H9 (cell line): ENCODE results near the gene NTSR1. TPM values are rescaled to one million over a fixed set of nuclear protein-coding genes. Genes with fewer than 3 reads are reported as not detected.

Source experiments
- DNase-seq: peaks from one replicate; pipeline ENCODE4 v3.0.0-alpha.2; 2017
- H2AFZ ChIP-seq: one replicate; pipeline ENCODE4 v1.6.1; 2013; ENCODE audit warnings: mild to moderate bottlenecking, low read length, control low read depth, moderate library complexity
- H2AK5ac ChIP-seq: 2 replicates; pipeline ENCODE4 v1.6.1; 2013; ENCODE audit warnings: low read length, control low read depth, mixed read lengths; ENCODE audit not compliant: insufficient read length
- H2BK120ac ChIP-seq: one replicate; pipeline ENCODE4 v1.6.1; 2013; ENCODE audit warnings: low read depth, mild to moderate bottlenecking, low read length, control low read depth, inconsistent platforms; ENCODE audit not compliant: poor library complexity, severe bottlenecking
- H2BK12ac ChIP-seq: 2 replicates; pipeline ENCODE4 v1.6.1; 2013; ENCODE audit warnings: low read length, control low read depth, mixed read lengths, low read depth; ENCODE audit not compliant: insufficient read length
- H2BK15ac ChIP-seq: 2 replicates; pipeline ENCODE4 v1.6.1; 2013; ENCODE audit warnings: low read depth, low read length, control low read depth
- H2BK20ac ChIP-seq: one replicate; pipeline ENCODE4 v1.6.1; 2013; ENCODE audit warnings: low read depth, mild to moderate bottlenecking, low read length, control low read depth, inconsistent platforms; ENCODE audit not compliant: poor library complexity, severe bottlenecking
- H2BK5ac ChIP-seq: 2 replicates; pipeline ENCODE4 v1.6.1; 2013; ENCODE audit warnings: low read length, control low read depth, mixed read lengths; ENCODE audit not compliant: insufficient read length
- H3K14ac ChIP-seq: 2 replicates; pipeline ENCODE4 v1.6.1; 2013; ENCODE audit warnings: low read length, control low read depth; ENCODE audit not compliant: insufficient read depth
- H3K18ac ChIP-seq: 2 replicates; pipeline ENCODE4 v1.6.1; 2013; ENCODE audit warnings: low read depth, mild to moderate bottlenecking, mixed read lengths, low read length, control low read depth; ENCODE audit not compliant: insufficient read length
- H3K23ac ChIP-seq: 2 replicates; pipeline ENCODE4 v1.6.1; 2013; ENCODE audit warnings: low read length, control low read depth, mixed read lengths, low read depth; ENCODE audit not compliant: insufficient read length
- H3K23me2 ChIP-seq: 2 replicates; pipeline ENCODE4 v1.6.1; 2013; ENCODE audit warnings: low read depth, mild to moderate bottlenecking, mixed read lengths, low read length, control low read depth; ENCODE audit not compliant: insufficient read length, poor library complexity, severe bottlenecking
- H3K27ac ChIP-seq: 2 replicates; pipeline ENCODE4 v1.5.1; 2013; ENCODE audit warnings: low read length, control low read depth, mixed read lengths, low read depth; ENCODE audit not compliant: insufficient read length
- H3K27me3 ChIP-seq: 2 replicates; pipeline ENCODE4 v1.6.1; 2013; ENCODE audit warnings: low read length, control low read depth, inconsistent platforms; ENCODE audit not compliant: insufficient read depth
- H3K4ac ChIP-seq: 2 replicates; pipeline ENCODE4 v1.6.1; 2013; ENCODE audit warnings: low read depth, mild to moderate bottlenecking, control low read depth, inconsistent platforms, low read length, moderate library complexity
- H3K4me1 ChIP-seq: 2 replicates; pipeline ENCODE4 v1.6.1; 2013; ENCODE audit warnings: low read length, control low read depth, inconsistent platforms; ENCODE audit not compliant: insufficient read depth
- H3K4me2 ChIP-seq: 2 replicates; pipeline ENCODE4 v1.6.1; 2013; ENCODE audit warnings: low read length, control low read depth, mixed read lengths; ENCODE audit not compliant: insufficient read length, insufficient read depth
- H3K56ac ChIP-seq: 2 replicates; pipeline ENCODE4 v1.6.1; 2013; ENCODE audit warnings: low read depth, mild to moderate bottlenecking, mixed read lengths, low read length, control low read depth; ENCODE audit not compliant: insufficient read length
- H3K79me1 ChIP-seq: 2 replicates; pipeline ENCODE4 v1.6.1; 2013; ENCODE audit warnings: low read depth, mild to moderate bottlenecking, moderate library complexity, low read length, control low read depth, inconsistent platforms; ENCODE audit not compliant: insufficient read depth, poor library complexity, severe bottlenecking
- H3K79me2 ChIP-seq: 2 replicates; pipeline ENCODE4 v1.6.1; 2013; ENCODE audit warnings: low read length, control low read depth, inconsistent platforms; ENCODE audit not compliant: insufficient read depth
- H3K9ac ChIP-seq: 2 replicates; pipeline ENCODE4 v1.6.1; 2013; ENCODE audit warnings: low read length, control low read depth, mixed read lengths; ENCODE audit not compliant: insufficient read length; ENCODE audit errors: extremely low read depth
- H3K9me3 ChIP-seq: one replicate; pipeline ENCODE4 v1.6.1; 2013; ENCODE audit warnings: low read depth, low read length, inconsistent platforms; ENCODE audit not compliant: control insufficient read depth
- H3T11ph ChIP-seq: one replicate; pipeline ENCODE4 v1.6.1; 2013; ENCODE audit warnings: mild to moderate bottlenecking, low read length, control low read depth, inconsistent platforms
- H4K20me1 ChIP-seq: one replicate; pipeline ENCODE4 v1.6.1; 2013; ENCODE audit not compliant: control insufficient read depth, insufficient read length, insufficient read depth
- H4K5ac ChIP-seq: 2 replicates; pipeline ENCODE4 v1.6.1; 2013; ENCODE audit warnings: low read depth, mild to moderate bottlenecking, mixed read lengths, low read length, control low read depth; ENCODE audit not compliant: insufficient read length
- H4K8ac ChIP-seq: replicated peaks from 2 replicates; pipeline ENCODE4 v1.6.1; 2013; ENCODE audit warnings: low read length, control low read depth, mixed read lengths, low read depth; ENCODE audit not compliant: insufficient read length
- H4K91ac ChIP-seq: 2 replicates; pipeline ENCODE4 v1.6.1; 2013; ENCODE audit warnings: low read depth, mild to moderate bottlenecking, moderate library complexity, mixed read lengths, low read length, control low read depth; ENCODE audit not compliant: insufficient read length
- H3K27ac Mint-ChIP-seq, 3 experiments: 2 replicates in 2 of 3; 3 replicates in 1 of 3; pipeline ENCODE4 v1.8.0; 2020 to 2021; ENCODE audit warnings: mixed read lengths in 3 of 3, mild to moderate bottlenecking in 1 of 3, moderate library complexity in 1 of 3
- H3K27me3 Mint-ChIP-seq: 2 replicates; pipeline ENCODE4 v1.8.0; 2021; ENCODE audit warnings: low read depth, mild to moderate bottlenecking, moderate library complexity, mixed read lengths
- H3K36me3 Mint-ChIP-seq, 3 experiments: 2 replicates in 2 of 3; 3 replicates in 1 of 3; pipeline ENCODE4 v1.8.0; 2020 to 2021; ENCODE audit warnings: low read depth in 3 of 3, mixed read lengths in 3 of 3; ENCODE audit not compliant: insufficient read depth in 1 of 3
- H3K4me1 Mint-ChIP-seq, 2 experiments: 2 replicates each; pipeline ENCODE4 v1.8.0; 2020; ENCODE audit warnings: mixed read lengths in 2 of 2
- H3K4me3 Mint-ChIP-seq, 2 experiments: 2 replicates in 1 of 2; 3 replicates in 1 of 2; pipeline ENCODE4 v1.8.0; 2020 to 2021; ENCODE audit warnings: mild to moderate bottlenecking in 2 of 2, mixed read lengths in 2 of 2, moderate library complexity in 1 of 2
- H3K9me3 Mint-ChIP-seq, 2 experiments: 2 replicates in 1 of 2; 3 replicates in 1 of 2; pipeline ENCODE4 v1.8.0; 2020; ENCODE audit warnings: mild to moderate bottlenecking in 2 of 2, mixed read lengths in 2 of 2, moderate library complexity in 1 of 2
- WGBS: extraction: QIAGEN DNeasy Blood & Tissue Kit; methylation state at CpG from one replicate; pipeline ENCODE4 v1.1.7; 2013; ENCODE audit warnings: missing lambda C conversion rate, low lambda C conversion rate, mixed read lengths; ENCODE audit not compliant: insufficient read length; ENCODE audit errors: extremely low coverage; 5-methylcytosine and 5-hydroxymethylcytosine counted together
- total RNA-seq: library from RNA; stranded (reverse); gene quantifications from 2 replicates; pipeline ENCODE4 v1.2.1, GENCODE V29; 2021
- TF ChIP-seq, protein P1 (sequence below): fragments of 200-600 bp; sonication (generic); conservative IDR thresholded peaks from 3 replicates; pipeline ENCODE4 v1.8.0; 2021; ENCODE audit warnings: antibody characterized with exemption, mild to moderate bottlenecking

NTSR1 gene
- total RNA-seq, 1 experiment from 2014 or later = 0.11 TPM

DNA sequence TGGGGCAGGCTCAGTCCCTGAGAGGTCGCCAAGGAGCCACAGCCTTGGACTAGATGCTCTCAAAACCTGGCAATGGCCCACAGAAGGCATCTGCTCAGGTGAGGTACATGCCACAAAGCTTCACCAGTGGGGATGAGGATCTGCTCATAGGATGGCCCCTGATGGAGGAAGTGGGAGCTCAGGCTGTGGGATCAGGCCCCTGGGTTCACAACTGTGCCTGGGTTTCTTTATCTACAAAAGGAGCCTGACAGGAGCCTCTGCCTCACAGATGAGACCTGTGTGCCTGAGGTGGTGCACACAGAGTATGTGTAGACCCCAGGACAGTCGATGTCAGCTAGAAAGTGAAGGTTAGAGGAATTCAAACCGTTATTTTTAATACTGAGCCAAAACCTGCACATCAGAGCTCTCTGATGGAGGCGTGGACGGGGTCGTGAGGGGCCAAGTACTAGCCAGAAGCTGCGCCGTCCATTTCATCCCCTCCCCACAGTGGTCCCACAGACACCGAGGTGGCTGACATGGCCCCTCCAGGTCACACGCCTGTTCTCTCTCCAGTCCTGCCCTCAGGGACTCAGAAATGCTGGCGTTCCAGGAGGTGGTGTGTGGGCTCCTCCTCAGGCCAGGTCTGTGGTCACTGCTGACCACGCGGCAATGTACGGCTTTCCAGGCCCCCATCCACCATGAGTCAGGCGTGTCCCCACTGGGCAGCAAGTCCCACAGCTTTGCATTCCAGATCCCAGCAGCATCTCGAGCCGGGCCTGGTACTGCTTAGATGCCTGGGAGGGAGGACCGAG, 33.3 kb downstream of the NTSR1 start:
- no peak overlapping the region for H4K8ac ChIP-seq
- no peak overlapping the region for H3K14ac ChIP-seq
- no peaks in the 10 kb centered on the region for H3K4me1 ChIP-seq
- H2AK5ac ChIP-seq = no peak overlapping the region
- no peak overlapping the region for H2AFZ ChIP-seq
- H3K4me1 Mint-ChIP-seq = peaks cover 17 to 27% of the 10 kb centered on the region in 2 experiments
- H3K9ac ChIP-seq = no peak overlapping the region
- no peaks in the 10 kb centered on the region for H4K20me1 ChIP-seq
- H2BK12ac ChIP-seq = no peak overlapping the region
- H3K56ac ChIP-seq = no peak overlapping the region
- no peak overlapping the region for H3K4ac ChIP-seq
- TF ChIP-seq, protein P1, sequence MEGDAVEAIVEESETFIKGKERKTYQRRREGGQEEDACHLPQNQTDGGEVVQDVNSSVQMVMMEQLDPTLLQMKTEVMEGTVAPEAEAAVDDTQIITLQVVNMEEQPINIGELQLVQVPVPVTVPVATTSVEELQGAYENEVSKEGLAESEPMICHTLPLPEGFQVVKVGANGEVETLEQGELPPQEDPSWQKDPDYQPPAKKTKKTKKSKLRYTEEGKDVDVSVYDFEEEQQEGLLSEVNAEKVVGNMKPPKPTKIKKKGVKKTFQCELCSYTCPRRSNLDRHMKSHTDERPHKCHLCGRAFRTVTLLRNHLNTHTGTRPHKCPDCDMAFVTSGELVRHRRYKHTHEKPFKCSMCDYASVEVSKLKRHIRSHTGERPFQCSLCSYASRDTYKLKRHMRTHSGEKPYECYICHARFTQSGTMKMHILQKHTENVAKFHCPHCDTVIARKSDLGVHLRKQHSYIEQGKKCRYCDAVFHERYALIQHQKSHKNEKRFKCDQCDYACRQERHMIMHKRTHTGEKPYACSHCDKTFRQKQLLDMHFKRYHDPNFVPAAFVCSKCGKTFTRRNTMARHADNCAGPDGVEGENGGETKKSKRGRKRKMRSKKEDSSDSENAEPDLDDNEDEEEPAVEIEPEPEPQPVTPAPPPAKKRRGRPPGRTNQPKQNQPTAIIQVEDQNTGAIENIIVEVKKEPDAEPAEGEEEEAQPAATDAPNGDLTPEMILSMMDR = no peak
- H2BK15ac ChIP-seq = no peak overlapping the region
- no peaks in the 10 kb centered on the region for H3K79me1 ChIP-seq
- no peak overlapping the region for H4K91ac ChIP-seq
- H3K27ac ChIP-seq = no peak overlapping the region
- no peak overlapping the region for H2BK5ac ChIP-seq
- H4K5ac ChIP-seq = no peak overlapping the region
- no peak overlapping the region for H3K18ac ChIP-seq
- H3K9me3 Mint-ChIP-seq = no peaks in the 10 kb centered on the region
- H2BK120ac ChIP-seq = no peak overlapping the region
- peaks cover 2% of the 10 kb centered on the region; the same call in 1 of the 2 replicates for H3K27me3 Mint-ChIP-seq
- no peak overlapping the region for H3K4me3 Mint-ChIP-seq
- no peaks in the 10 kb centered on the region for H3K79me2 ChIP-seq
- no peak overlapping the region for H3K23ac ChIP-seq
- H2BK20ac ChIP-seq = no peak overlapping the region
- no peaks in the 10 kb centered on the region for H3K27me3 ChIP-seq
- H3K27ac Mint-ChIP-seq = no peak overlapping the region
- H3T11ph ChIP-seq = no peak overlapping the region
- no peaks in the 10 kb centered on the region for H3K36me3 Mint-ChIP-seq
- no peak for DNase-seq
- no CpG with 5 or more reads among the region's 18 CpGs for WGBS
- no peaks in the 10 kb centered on the region for H3K23me2 ChIP-seq
- no peaks in the 10 kb centered on the region for H3K9me3 ChIP-seq
- no peak overlapping the region for H3K4me2 ChIP-seq
